ENCODE data around the gene OGFOD1.

OGFOD1 gene

DNA sequence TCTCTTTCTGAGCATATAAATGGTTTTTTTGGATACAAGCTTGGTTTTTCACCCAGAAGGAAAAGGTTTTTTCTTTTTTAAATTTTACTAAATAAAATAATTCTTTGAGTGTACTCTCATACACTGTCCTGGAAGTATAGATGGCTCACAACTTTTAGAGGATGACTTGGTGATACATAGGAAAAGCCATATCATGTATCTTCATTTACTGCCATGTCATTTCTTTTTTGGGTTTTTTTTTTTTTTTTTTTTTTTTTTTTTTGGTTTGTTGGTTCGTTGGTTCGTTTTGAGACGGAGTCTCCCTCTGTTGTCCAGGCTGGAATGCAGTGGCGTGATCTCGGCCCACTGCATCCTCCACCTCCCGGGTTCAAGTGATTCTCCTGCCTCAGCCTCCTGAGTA lies 11.8 kb downstream of the OGFOD1 start:
- Histone ChIP-seq H3F3A (ENCODE audit: low read depth) (no peaks in the 10 kb centered on the region), H3K9ac (ENCODE audit: low read depth, low read length, poor library complexity, severe bottlenecking) (no peak overlapping the region), H4K20me1 (ENCODE audit: insufficient read depth, low read length, poor library complexity, severe bottlenecking) (no peaks in the 10 kb centered on the region), H3K36me3 (ENCODE audit: insufficient read depth, low read length) (peaks cover 37% of the 10 kb centered on the region; the same call in 1 of the 2 replicates), H3K9me3 (ENCODE audit: insufficient read depth, low read depth, low read length) (no peaks in the 10 kb centered on the region), H2AFZ (ENCODE audit: low read length) (no peak overlapping the region), H3K4me3 (ENCODE audit: low read length, poor library complexity, severe bottlenecking) (no peak overlapping the region), H3K79me2 (ENCODE audit: insufficient read depth, low read length) (no peaks in the 10 kb centered on the region), H3K27me3 (ENCODE audit: insufficient read depth, low read length, poor library complexity, severe bottlenecking) (no peaks in the 10 kb centered on the region), H3K4me1 (ENCODE audit: insufficient read depth, low read length, poor library complexity, severe bottlenecking) (peaks cover 3% of the 10 kb centered on the region), H3K9me2 (replicated peaks; ENCODE audit: low read depth, low read length) (no peaks in the 10 kb centered on the region), H3K4me2 (ENCODE audit: low read depth, low read length, poor library complexity, severe bottlenecking) (no peak overlapping the region)
- TF ChIP-seq, protein P1, sequence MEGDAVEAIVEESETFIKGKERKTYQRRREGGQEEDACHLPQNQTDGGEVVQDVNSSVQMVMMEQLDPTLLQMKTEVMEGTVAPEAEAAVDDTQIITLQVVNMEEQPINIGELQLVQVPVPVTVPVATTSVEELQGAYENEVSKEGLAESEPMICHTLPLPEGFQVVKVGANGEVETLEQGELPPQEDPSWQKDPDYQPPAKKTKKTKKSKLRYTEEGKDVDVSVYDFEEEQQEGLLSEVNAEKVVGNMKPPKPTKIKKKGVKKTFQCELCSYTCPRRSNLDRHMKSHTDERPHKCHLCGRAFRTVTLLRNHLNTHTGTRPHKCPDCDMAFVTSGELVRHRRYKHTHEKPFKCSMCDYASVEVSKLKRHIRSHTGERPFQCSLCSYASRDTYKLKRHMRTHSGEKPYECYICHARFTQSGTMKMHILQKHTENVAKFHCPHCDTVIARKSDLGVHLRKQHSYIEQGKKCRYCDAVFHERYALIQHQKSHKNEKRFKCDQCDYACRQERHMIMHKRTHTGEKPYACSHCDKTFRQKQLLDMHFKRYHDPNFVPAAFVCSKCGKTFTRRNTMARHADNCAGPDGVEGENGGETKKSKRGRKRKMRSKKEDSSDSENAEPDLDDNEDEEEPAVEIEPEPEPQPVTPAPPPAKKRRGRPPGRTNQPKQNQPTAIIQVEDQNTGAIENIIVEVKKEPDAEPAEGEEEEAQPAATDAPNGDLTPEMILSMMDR (conservative IDR thresholded peaks at IDR 0.05; ENCODE audit: low read length): no peak
- no peak for TF ChIP-seq EZH2phosphoT487 (IDR thresholded peaks at IDR 0.05; ENCODE audit: borderline replicate concordance)

DNA sequence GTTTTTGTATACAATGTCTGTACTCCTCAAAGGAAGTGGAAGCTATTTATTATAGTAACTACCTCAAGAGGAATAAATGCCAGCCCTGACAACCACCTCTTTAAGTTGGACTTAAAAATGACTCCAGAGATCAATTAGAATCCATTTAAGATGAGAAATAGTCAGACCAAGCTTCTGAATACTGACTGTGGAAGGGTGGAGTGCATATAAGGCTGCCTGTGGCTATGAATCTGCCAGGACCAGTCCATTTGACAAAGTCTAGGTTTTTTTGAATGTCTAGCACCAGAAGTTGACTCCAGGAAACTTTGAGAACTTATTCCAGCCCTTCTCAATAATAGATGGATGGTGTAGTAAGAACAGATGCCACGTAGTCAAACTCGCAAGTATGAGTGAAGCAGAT lies 15.0 kb downstream of the OGFOD1 start:
- Histone ChIP-seq H3K4me2 (ENCODE audit: low read depth, low read length, poor library complexity, severe bottlenecking) (no peak overlapping the region), H3K9ac (ENCODE audit: low read depth, low read length, poor library complexity, severe bottlenecking) (no peak overlapping the region), H3K9me2 (replicated peaks; ENCODE audit: low read depth, low read length) (no peaks in the 10 kb centered on the region), H2AFZ (ENCODE audit: low read length) (no peak overlapping the region), H3K9me3 (ENCODE audit: insufficient read depth, low read depth, low read length) (no peaks in the 10 kb centered on the region), H4K20me1 (ENCODE audit: insufficient read depth, low read length, poor library complexity, severe bottlenecking) (no peaks in the 10 kb centered on the region), H3K79me2 (ENCODE audit: insufficient read depth, low read length) (no peaks in the 10 kb centered on the region), H3F3A (ENCODE audit: low read depth) (no peaks in the 10 kb centered on the region), H3K4me1 (ENCODE audit: insufficient read depth, low read length, poor library complexity, severe bottlenecking) (peaks cover 3% of the 10 kb centered on the region), H3K4me3 (ENCODE audit: low read length, poor library complexity, severe bottlenecking) (no peak overlapping the region), H3K27me3 (ENCODE audit: insufficient read depth, low read length, poor library complexity, severe bottlenecking) (no peaks in the 10 kb centered on the region), H3K36me3 (ENCODE audit: insufficient read depth, low read length) (peaks cover 54% of the 10 kb centered on the region; the same call in 1 of the 2 replicates)
- no peak for TF ChIP-seq EZH2phosphoT487 (IDR thresholded peaks at IDR 0.05; ENCODE audit: borderline replicate concordance)
- TF ChIP-seq, protein P1 (conservative IDR thresholded peaks at IDR 0.05; ENCODE audit: low read length): no peak

DNA sequence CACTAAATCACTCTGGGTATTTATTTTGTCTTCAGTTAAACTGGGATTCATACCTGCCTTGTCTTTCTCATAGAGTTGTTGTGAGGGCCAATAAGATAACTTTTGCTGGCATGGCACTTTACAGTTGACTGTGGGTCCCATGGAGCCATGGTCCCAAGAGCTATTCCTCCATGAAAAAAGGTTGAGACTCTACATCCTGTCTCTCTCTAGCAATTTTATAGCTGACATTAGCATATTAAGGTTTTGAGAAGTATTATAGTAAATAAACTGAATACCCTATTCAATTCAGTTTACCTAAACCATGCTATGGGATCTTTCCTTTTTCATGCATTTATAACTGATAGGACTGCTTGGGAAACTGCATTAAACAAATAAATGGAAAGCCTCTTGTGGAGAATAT lies 17.4 kb downstream of the OGFOD1 start:
- Histone ChIP-seq H3K9me2 (replicated peaks; ENCODE audit: low read depth, low read length) (no peaks in the 10 kb centered on the region), H3K27me3 (ENCODE audit: insufficient read depth, low read length, poor library complexity, severe bottlenecking) (no peaks in the 10 kb centered on the region), H4K20me1 (ENCODE audit: insufficient read depth, low read length, poor library complexity, severe bottlenecking) (no peaks in the 10 kb centered on the region), H3K79me2 (ENCODE audit: insufficient read depth, low read length) (no peaks in the 10 kb centered on the region), H3K36me3 (ENCODE audit: insufficient read depth, low read length) (peaks cover 66% of the 10 kb centered on the region; the same call in 1 of the 2 replicates), H3F3A (ENCODE audit: low read depth) (no peaks in the 10 kb centered on the region), H3K4me3 (ENCODE audit: low read length, poor library complexity, severe bottlenecking) (no peak overlapping the region), H3K9ac (ENCODE audit: low read depth, low read length, poor library complexity, severe bottlenecking) (no peak overlapping the region), H2AFZ (ENCODE audit: low read length) (no peak overlapping the region), H3K9me3 (ENCODE audit: insufficient read depth, low read depth, low read length) (no peaks in the 10 kb centered on the region), H3K4me1 (ENCODE audit: insufficient read depth, low read length, poor library complexity, severe bottlenecking) (peaks cover 3% of the 10 kb centered on the region), H3K4me2 (ENCODE audit: low read depth, low read length, poor library complexity, severe bottlenecking) (no peak overlapping the region)
- no peak for TF ChIP-seq EZH2phosphoT487 (IDR thresholded peaks at IDR 0.05; ENCODE audit: borderline replicate concordance)
- TF ChIP-seq, protein P1 (conservative IDR thresholded peaks at IDR 0.05; ENCODE audit: low read length): no peak

Data from Loucy (cell line).